ENCODE results near the gene GIGYF2. TPM values are rescaled to one million over a fixed set of nuclear protein-coding genes. Genes with fewer than 3 reads are reported as not detected.

GIGYF2 gene
- total RNA-seq, 1 experiment from 2014 or later, result 60.6 TPM

GRCh38 chr2:232723027-232723426, 25.9 kb downstream of the GIGYF2 start:
- TF ChIP-seq REST (IDR thresholded peaks at IDR 0.05; ENCODE audit: low read depth) (no peak), ZFX (IDR thresholded peaks at IDR 0.05) (no peak), POLR2A (IDR thresholded peaks at IDR 0.05; ENCODE audit: borderline replicate concordance, extremely low read depth, insufficient read depth, insufficient read length) (no peak), FOSL1 (IDR thresholded peaks at IDR 0.05; ENCODE audit: low read depth) (no peak), EZH2phosphoT487 (IDR thresholded peaks at IDR 0.05; ENCODE audit: borderline replicate concordance) (no peak), YY1 (IDR thresholded peaks at IDR 0.05; ENCODE audit: extremely low read depth, insufficient replicate concordance, low read depth, low read length) (no peak), EZH2 (IDR thresholded peaks at IDR 0.05) (no peak), SP1 (IDR thresholded peaks at IDR 0.05; ENCODE audit: low read depth) (no peak), CTCF (IDR thresholded peaks at IDR 0.05 in 2 of 3, conservative IDR thresholded peaks at IDR 0.05 in 1 of 3; ENCODE audit: borderline replicate concordance in 1 of 3, insufficient read depth in 1 of 3, low read depth in 2 of 3, low read length in 2 of 3) (no peak), RAD21 (IDR thresholded peaks at IDR 0.05; ENCODE audit: low read depth) (no peak), TCF7L2 (IDR thresholded peaks at IDR 0.05; ENCODE audit: borderline replicate concordance, extremely low read depth, insufficient read depth, insufficient read length) (no peak), CBX3 (IDR thresholded peaks at IDR 0.05; ENCODE audit: low read depth) (no peak), CEBPB (IDR thresholded peaks at IDR 0.05; ENCODE audit: low read depth) (no peak)
- TF ChIP-seq, protein P1, sequence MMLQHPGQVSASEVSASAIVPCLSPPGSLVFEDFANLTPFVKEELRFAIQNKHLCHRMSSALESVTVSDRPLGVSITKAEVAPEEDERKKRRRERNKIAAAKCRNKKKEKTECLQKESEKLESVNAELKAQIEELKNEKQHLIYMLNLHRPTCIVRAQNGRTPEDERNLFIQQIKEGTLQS (IDR thresholded peaks at IDR 0.05), result no peak
- ATAC-seq (no peak), DNase-seq (ENCODE audit: low read depth, low spot score) (no peak)
- Histone ChIP-seq H3K27ac (ENCODE audit: low read depth, low read length) (no peak overlapping the region), H3K9me2 (ENCODE audit: insufficient read depth) (no peaks in the 10 kb centered on the region), H3K9me3 (ENCODE audit: control insufficient read depth in 1 of 2, insufficient read depth in 1 of 2, low read depth in 1 of 2, low read length in 2 of 2) (no peaks in the 10 kb centered on the region), H3K4me3 (replicated peaks in 1 of 2; ENCODE audit: low read depth in 1 of 2, low read length in 2 of 2) (no peak overlapping the region), H3K4me2 (ENCODE audit: low read length) (no peak overlapping the region), H4K20me1 (ENCODE audit: insufficient read depth) (peaks cover 3% of the 10 kb centered on the region), H2AFZ (ENCODE audit: low read depth, low read length, poor library complexity, severe bottlenecking) (no peak overlapping the region), H3K36me3 (ENCODE audit: control insufficient read depth in 1 of 2, insufficient read depth in 2 of 2, low read length in 2 of 2) (peaks cover 5 to 7% of the 10 kb centered on the region in 2 experiments; a peak in 2 of 4 replicates), H3K4me1 (ENCODE audit: control insufficient read depth in 1 of 2, insufficient read depth in 2 of 2, low read length in 2 of 2) (no peaks in the 10 kb centered on the region), H3K27me3 (ENCODE audit: insufficient read depth, low read length) (no peaks in the 10 kb centered on the region), H3K79me2 (ENCODE audit: insufficient read depth, low read length) (peaks cover 91% of the 10 kb centered on the region), H3K9ac (ENCODE audit: low read length) (no peak overlapping the region)
- BruUV-seq (replicated peaks), result no TSS peak
- intact Hi-C loops (cut with micrococcal nuclease), result no loop called here
- ChIA-PET CTCF (interaction anchor here (0.7 kb wide), 1 partner anchor 305 kb away, joined by 3 read pairs; no protein-coding TSS in a partner anchor), POLR2A (no interaction called here), RAD21 (ENCODE audit: low non-redundant PET in 1 of 2, low total read pairs in 2 of 2, uncharacterized antibody in 2 of 2, unreplicated experiment in 2 of 2) (no interaction called here)

All from HCT116 (cell line).